ENCODE data around the gene MRPS30. TPM values are rescaled to one million over a fixed set of nuclear protein-coding genes. Genes with fewer than 3 reads are reported as not detected.
"Not testable (repeated sequence)": the region's sequence is repeated elsewhere in the genome, so short reads cannot be mapped to it uniquely, and the experiment has no call there.

Gene MRPS30
- total RNA-seq, 1 donor from 2014 or later, result 41.4 TPM

DNA sequence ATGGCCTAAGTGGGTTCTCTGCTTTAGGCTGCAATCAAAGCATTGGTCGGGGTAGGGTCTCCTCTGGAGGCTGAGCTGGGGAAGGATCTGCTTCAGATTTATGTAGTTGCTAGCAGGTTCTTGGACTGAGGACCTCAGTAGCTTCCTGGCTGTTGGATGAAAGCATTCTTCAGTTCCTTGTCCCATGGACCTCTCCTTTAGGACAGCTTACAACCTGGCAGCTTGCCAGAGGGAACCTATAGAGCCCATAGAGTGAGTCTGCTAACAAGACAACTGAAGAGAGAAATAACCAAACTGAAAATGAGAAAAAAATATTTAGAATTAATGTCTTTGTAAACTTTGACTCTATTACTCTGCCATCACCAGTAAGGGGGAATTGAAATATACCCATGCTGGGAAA, 12.4 kb downstream of the MRPS30 start:
- intact Hi-C loops (cut with micrococcal nuclease), result no loop called here
- Mint-ChIP-seq H3K4me1 (no peaks in the 10 kb centered on the region), H3K9me3 (no peaks in the 10 kb centered on the region), H3K27ac (no peak overlapping the region), H3K4me3 (no peak overlapping the region), H3K27me3 (no peaks in the 10 kb centered on the region), H3K36me3 (ENCODE audit: low read depth) (peaks cover 49% of the 10 kb centered on the region)
- ChIA-PET POLR2A (no interaction called here), CTCF (no interaction called here)
- DNase-seq, result no peak
- TF ChIP-seq, protein P1, sequence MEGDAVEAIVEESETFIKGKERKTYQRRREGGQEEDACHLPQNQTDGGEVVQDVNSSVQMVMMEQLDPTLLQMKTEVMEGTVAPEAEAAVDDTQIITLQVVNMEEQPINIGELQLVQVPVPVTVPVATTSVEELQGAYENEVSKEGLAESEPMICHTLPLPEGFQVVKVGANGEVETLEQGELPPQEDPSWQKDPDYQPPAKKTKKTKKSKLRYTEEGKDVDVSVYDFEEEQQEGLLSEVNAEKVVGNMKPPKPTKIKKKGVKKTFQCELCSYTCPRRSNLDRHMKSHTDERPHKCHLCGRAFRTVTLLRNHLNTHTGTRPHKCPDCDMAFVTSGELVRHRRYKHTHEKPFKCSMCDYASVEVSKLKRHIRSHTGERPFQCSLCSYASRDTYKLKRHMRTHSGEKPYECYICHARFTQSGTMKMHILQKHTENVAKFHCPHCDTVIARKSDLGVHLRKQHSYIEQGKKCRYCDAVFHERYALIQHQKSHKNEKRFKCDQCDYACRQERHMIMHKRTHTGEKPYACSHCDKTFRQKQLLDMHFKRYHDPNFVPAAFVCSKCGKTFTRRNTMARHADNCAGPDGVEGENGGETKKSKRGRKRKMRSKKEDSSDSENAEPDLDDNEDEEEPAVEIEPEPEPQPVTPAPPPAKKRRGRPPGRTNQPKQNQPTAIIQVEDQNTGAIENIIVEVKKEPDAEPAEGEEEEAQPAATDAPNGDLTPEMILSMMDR (IDR thresholded peaks at IDR 0.05), result no peak
- ATAC-seq (ENCODE audit: low read depth), result no peak

DNA sequence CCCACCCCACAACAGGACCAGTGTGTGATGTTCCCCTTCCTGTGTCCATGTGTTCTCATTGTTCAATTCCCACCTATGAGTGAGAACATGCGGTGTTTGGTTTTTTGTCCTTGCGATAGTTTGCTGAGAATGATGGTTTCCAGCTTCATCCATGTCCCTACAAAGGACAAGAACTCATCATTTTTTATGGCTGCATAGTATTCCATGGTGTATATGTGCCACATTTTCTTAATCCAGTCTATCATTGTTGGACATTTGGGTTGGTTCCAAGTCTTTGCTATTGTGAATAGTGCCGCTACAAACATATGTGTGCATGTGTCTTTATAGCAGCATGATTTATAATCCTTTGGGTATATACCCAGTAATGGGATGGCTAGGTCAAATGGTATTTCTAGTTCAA, 15.9 kb downstream of the MRPS30 start:
- H3K4me3 Mint-ChIP-seq; ATAC-seq (ENCODE audit: low read depth); H3K4me1 Mint-ChIP-seq; H3K27ac Mint-ChIP-seq; DNase-seq; CTCF ChIA-PET; H3K27me3 Mint-ChIP-seq; H3K9me3 Mint-ChIP-seq; intact Hi-C loops (cut with micrococcal nuclease); POLR2A ChIA-PET: not testable (repeated sequence)
- H3K36me3 Mint-ChIP-seq (ENCODE audit: low read depth), result peaks cover 37% of the 10 kb centered on the region

DNA sequence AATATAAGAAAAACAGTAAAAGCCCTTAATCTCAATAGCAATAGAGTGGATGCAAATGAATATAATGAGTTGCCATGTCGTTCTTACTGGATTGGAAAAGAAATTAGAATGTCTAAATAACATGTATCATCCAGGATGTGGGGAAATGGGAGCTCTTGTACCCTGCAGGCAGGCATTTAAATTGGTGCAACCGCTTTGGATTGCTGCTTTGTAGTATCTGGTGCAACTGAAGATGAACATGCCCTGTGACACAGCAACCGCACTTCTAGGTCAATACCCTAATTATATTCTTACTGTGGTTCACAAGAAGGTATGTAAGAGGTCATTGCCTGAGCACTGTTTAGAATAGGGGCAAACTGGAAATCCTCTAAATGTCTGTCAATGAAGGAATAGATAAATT, 18.9 kb downstream of the MRPS30 start:
- no peak for DNase-seq
- TF ChIP-seq, protein P1 (IDR thresholded peaks at IDR 0.05), result no peak
- CTCF ChIA-PET, result no interaction called here
- H3K9me3 Mint-ChIP-seq, result no peaks in the 10 kb centered on the region
- no peak for ATAC-seq (ENCODE audit: low read depth)
- H3K27me3 Mint-ChIP-seq, result no peaks in the 10 kb centered on the region
- peaks cover 2% of the 10 kb centered on the region for H3K4me1 Mint-ChIP-seq
- H3K4me3 Mint-ChIP-seq, result no peak overlapping the region
- intact Hi-C loops (cut with micrococcal nuclease), result no loop called here
- POLR2A ChIA-PET, result no interaction called here
- peaks cover 21% of the 10 kb centered on the region for H3K36me3 Mint-ChIP-seq (ENCODE audit: low read depth)
- no peak overlapping the region for H3K27ac Mint-ChIP-seq

DNA sequence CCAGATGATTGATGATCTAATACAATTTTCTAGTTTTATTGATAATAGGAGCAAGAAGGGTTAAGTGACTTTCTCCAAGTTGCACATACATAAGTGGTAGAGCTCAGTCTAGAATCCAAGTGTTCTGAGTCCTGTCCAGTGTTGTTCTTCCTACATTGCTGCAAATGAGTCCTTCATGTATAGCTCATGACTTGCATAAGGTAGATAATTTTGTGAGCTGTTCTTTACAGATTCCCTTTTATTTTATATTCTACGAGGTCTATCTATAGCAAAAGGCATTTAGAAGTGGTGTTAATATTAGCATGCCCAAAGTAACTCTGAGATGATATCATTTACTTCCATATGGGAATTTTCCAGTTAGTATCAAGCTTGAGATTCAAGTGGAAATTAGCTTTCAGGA, 20.0 kb downstream of the MRPS30 start:
- no peak for DNase-seq
- TF ChIP-seq, protein P1 (IDR thresholded peaks at IDR 0.05), result no peak
- POLR2A ChIA-PET, result no interaction called here
- Mint-ChIP-seq H3K36me3 (ENCODE audit: low read depth) (peaks cover 21% of the 10 kb centered on the region), H3K4me3 (no peak overlapping the region), H3K4me1 (peaks cover 2% of the 10 kb centered on the region), H3K27me3 (no peaks in the 10 kb centered on the region), H3K9me3 (no peaks in the 10 kb centered on the region), H3K27ac (no peak overlapping the region)
- intact Hi-C loops (cut with micrococcal nuclease), result no loop called here
- ATAC-seq (ENCODE audit: low read depth), result no peak
- CTCF ChIA-PET, result no interaction called here

DNA sequence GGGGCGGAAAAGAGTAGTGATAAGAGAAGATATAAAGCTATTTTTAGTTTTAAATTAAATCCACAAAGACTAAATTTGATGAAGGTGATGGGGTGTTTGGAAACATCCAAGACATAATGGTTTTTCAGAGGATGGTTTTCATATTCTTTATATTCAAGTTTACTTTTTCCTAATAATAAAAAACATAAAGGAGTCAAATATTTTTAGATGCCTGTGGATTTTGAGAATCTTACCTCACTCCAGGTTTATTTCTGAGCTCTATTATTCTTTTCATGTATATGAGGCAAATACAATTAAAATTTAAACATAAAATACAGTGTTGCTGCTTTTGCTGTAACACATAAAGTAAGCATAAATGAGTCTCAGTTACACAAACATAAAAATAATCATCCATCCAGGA, 22.2 kb downstream of the MRPS30 start:
- no peak overlapping the region for H3K4me3 Mint-ChIP-seq
- DNase-seq (no peak), ATAC-seq (ENCODE audit: low read depth) (no peak)
- TF ChIP-seq, protein P1 (IDR thresholded peaks at IDR 0.05), result no peak
- ChIA-PET POLR2A (no interaction called here), CTCF (no interaction called here)
- no peak overlapping the region for H3K27ac Mint-ChIP-seq
- H3K9me3 Mint-ChIP-seq, result no peaks in the 10 kb centered on the region
- H3K36me3 Mint-ChIP-seq (ENCODE audit: low read depth), result peaks cover 14% of the 10 kb centered on the region
- H3K27me3 Mint-ChIP-seq, result no peaks in the 10 kb centered on the region
- peaks cover 2% of the 10 kb centered on the region for H3K4me1 Mint-ChIP-seq
- intact Hi-C loops (cut with micrococcal nuclease), result no loop called here

DNA sequence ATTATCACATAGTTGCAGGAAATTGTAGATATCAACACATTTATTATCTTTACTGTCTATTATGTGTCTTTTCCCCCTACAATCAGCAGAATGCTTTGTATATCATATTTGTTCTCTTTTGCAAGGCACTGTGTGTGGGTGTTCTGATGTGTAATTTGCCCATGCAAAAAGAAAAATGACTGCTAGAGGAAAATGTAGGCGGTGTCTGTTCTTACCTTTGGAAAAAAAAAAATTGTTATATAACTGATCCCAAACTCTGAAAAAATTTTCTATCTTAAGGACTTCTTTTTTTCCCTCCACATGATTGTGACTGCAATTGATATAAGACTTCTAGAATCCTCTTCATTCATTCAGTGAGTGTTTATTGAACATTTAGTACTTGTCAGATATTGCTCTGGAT, 24.5 kb downstream of the MRPS30 start:
- Mint-ChIP-seq H3K27me3 (no peaks in the 10 kb centered on the region), H3K4me1 (peaks cover 2% of the 10 kb centered on the region), H3K9me3 (peaks cover 1% of the 10 kb centered on the region), H3K27ac (no peak overlapping the region), H3K4me3 (no peak overlapping the region), H3K36me3 (ENCODE audit: low read depth) (peaks cover 2% of the 10 kb centered on the region)
- POLR2A ChIA-PET, result no interaction called here
- ATAC-seq (ENCODE audit: low read depth) (no peak), DNase-seq (no peak)
- intact Hi-C loops (cut with micrococcal nuclease), result no loop called here
- CTCF ChIA-PET, result no interaction called here
- TF ChIP-seq, protein P1 (IDR thresholded peaks at IDR 0.05), result no peak

Data from activated B cell treated with CpG ODN at 0.5 μM for 24 hours (primary cell).